SK-N-SH (cell line): ENCODE results near the gene PRKD2.

Source experiments
- FOXM1 ChIP-seq: IDR thresholded peaks from 2 replicates; pipeline ENCODE4 v1.4.0; 2012; ENCODE audit warnings: low read depth, mild to moderate bottlenecking
- JUND ChIP-seq: IDR thresholded peaks from 2 replicates; pipeline ENCODE4 v1.4.0; 2012
- SIN3A ChIP-seq: IDR thresholded peaks from 2 replicates; pipeline ENCODE4 v1.6.1; 2012; ENCODE audit warnings: low read depth, mild to moderate bottlenecking, low read length, moderate library complexity, borderline replicate concordance

DNA sequence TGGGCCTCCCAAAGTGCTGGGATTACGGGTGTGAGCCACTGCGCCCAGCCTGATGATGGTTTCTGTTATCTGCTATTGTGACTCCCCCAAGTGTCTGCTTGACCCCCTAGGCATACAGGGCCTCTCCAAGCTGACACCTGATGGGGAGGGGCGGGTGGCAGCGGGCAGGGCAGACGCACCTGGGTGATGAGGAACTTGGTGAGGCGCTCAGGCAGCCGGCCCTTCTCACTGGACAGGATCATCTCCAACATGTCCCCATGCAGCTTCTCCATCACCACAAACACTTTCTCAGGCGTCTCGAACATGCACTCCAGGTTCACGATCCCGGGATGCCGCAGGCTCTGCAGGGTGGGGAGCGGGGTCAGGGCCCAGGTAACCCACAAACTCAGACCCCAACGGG, 27.6 kb downstream of the PRKD2 start:
- TF ChIP-seq FOXM1: no peak
- TF ChIP-seq SIN3A: no peak
- no peak for TF ChIP-seq JUND
